H1 (cell line): ENCODE results near the gene ENDOV. TPM values are rescaled to one million over a fixed set of nuclear protein-coding genes. Genes with fewer than 3 reads are reported as not detected.
A peak's percentile ranks its signal among the peaks of the same experiment; 100 is the strongest.

Experiments
- CTCF ChIA-PET: fragments of 300-600 bp; sonication (Branson Sonifier 250); formaldehyde crosslinking; loops from one replicate; lab custom pipeline; 2021; ENCODE audit not compliant: partially characterized antibody; lab: Charles Lee
- POLR2A ChIA-PET: fragments of 300-600 bp; sonication (Branson Sonifier 250); formaldehyde crosslinking; loops from one replicate; lab custom pipeline; 2021; ENCODE audit warnings: inconsistent platforms; ENCODE audit not compliant: partially characterized antibody; lab: Charles Lee
- DNase-seq, 2 experiments: peaks; one replicate each; pipeline versions ENCODE4 v3.0.0 to v3.0.0-alpha.2; 2010 to 2022; ENCODE audit warnings: low spot score in 2 of 2, low read depth in 1 of 2, mixed read lengths in 1 of 2
- FAIRE-seq: peaks from 2 replicates; lab custom pipeline; 2011; peaks lifted over from hg19 to GRCh38; lab: Jason Lieb, UNC
- H2AFZ ChIP-seq: 2 replicates; pipeline ENCODE4 v1.8.1; 2012; ENCODE audit warnings: low read length, inconsistent platforms
- H2AK5ac ChIP-seq: 2 replicates; pipeline ENCODE4 v1.6.1; 2013; ENCODE audit warnings: low read depth, low read length
- H2BK120ac ChIP-seq: replicated peaks from 2 replicates; pipeline ENCODE3; 2013; ENCODE audit warnings: low read depth, low read length, inconsistent platforms
- H2BK12ac ChIP-seq: 2 replicates; pipeline ENCODE4 v1.6.1; 2013; ENCODE audit warnings: low read depth, low read length
- H2BK15ac ChIP-seq: 2 replicates; pipeline ENCODE4 v1.6.1; 2013; ENCODE audit warnings: low read length
- H2BK20ac ChIP-seq: 2 replicates; pipeline ENCODE4 v1.6.1; 2013; ENCODE audit warnings: low read length
- H2BK5ac ChIP-seq: 2 replicates; pipeline ENCODE4 v1.6.1; 2013; ENCODE audit warnings: low read depth, low read length
- H3K14ac ChIP-seq: 2 replicates; pipeline ENCODE4 v1.6.1; 2013; ENCODE audit warnings: inconsistent platforms; ENCODE audit not compliant: insufficient read length
- H3K18ac ChIP-seq: 2 replicates; pipeline ENCODE4 v1.6.1; 2013; ENCODE audit warnings: low read length; ENCODE audit errors: extremely low read depth
- H3K23ac ChIP-seq: 2 replicates; pipeline ENCODE4 v1.6.1; 2013; ENCODE audit warnings: inconsistent platforms; ENCODE audit not compliant: insufficient read length
- H3K23me2 ChIP-seq: 2 replicates; pipeline ENCODE4 v1.6.1; 2013; ENCODE audit warnings: low read depth, low read length
- H3K27ac ChIP-seq: 2 replicates; pipeline ENCODE4 v1.6.1; 2011; ENCODE audit warnings: low read depth, low read length, inconsistent platforms
- H3K27me3 ChIP-seq, 4 experiments: replicated peaks in 1 of 4; 1 replicate in 1 of 4; 2 replicates in 3 of 4; pipeline versions ENCODE4 v1.6.1 to v1.8.1; 2011 to 2013; ENCODE audit warnings: low read length in 3 of 4, mild to moderate bottlenecking in 3 of 4, inconsistent platforms in 2 of 4, mixed read lengths in 2 of 4, moderate library complexity in 1 of 4; ENCODE audit not compliant: control insufficient read depth in 3 of 4, insufficient read depth in 3 of 4; ENCODE audit errors: extremely low read depth in 1 of 4
- H3K36me3 ChIP-seq, 4 experiments: 2 replicates each; pipeline versions ENCODE4 v1.6.1 to v1.8.1; 2011 to 2013; ENCODE audit warnings: mild to moderate bottlenecking in 4 of 4, low read length in 3 of 4, moderate library complexity in 2 of 4, control low read depth in 1 of 4, inconsistent platforms in 1 of 4; ENCODE audit not compliant: insufficient read depth in 4 of 4, control insufficient read depth in 2 of 4
- H3K4ac ChIP-seq: replicated peaks from 2 replicates; pipeline ENCODE3; 2013; ENCODE audit warnings: low read length, low read depth, mixed read lengths, inconsistent platforms; ENCODE audit not compliant: insufficient read length
- H3K4me1 ChIP-seq, 4 experiments: replicated peaks in 1 of 4; 1 replicate in 1 of 4; 2 replicates in 3 of 4; pipeline versions ENCODE4 v1.6.1 to v1.8.1; 2011 to 2013; ENCODE audit warnings: low read length in 3 of 4, inconsistent platforms in 2 of 4, mixed read lengths in 1 of 4; ENCODE audit not compliant: insufficient read depth in 4 of 4, control insufficient read depth in 3 of 4
- H3K4me2 ChIP-seq, 2 experiments: 2 replicates each; pipeline versions ENCODE4 v1.6.1 to v1.8.1; 2011 to 2013; ENCODE audit warnings: low read depth in 2 of 2, low read length in 2 of 2, control low read depth in 1 of 2, inconsistent platforms in 1 of 2, mild to moderate bottlenecking in 1 of 2; ENCODE audit not compliant: insufficient read depth in 1 of 2
- H3K4me3 ChIP-seq, 4 experiments: fragments of 200-600, 300-600 bp in 1 of 4; sonication (generic), shearing (Covaris generic), sonication (Bioruptor Twin) in 1 of 4; 2 replicates each; pipeline versions ENCODE4 v1.5.1 to v1.8.1; 2011 to 2016; ENCODE audit warnings: low read length in 4 of 4, low read depth in 3 of 4, control low read depth in 2 of 4, inconsistent platforms in 2 of 4, mild to moderate bottlenecking in 2 of 4, mixed read lengths in 1 of 4, moderate library complexity in 1 of 4; ENCODE audit not compliant: insufficient read depth in 2 of 4; ENCODE audit errors: extremely low read depth in 1 of 4
- H3K56ac ChIP-seq: replicated peaks from 2 replicates; pipeline ENCODE3; 2013; ENCODE audit warnings: low read depth, mild to moderate bottlenecking, mixed read lengths, low read length, inconsistent platforms; ENCODE audit not compliant: insufficient read length
- H3K79me1 ChIP-seq: 2 replicates; pipeline ENCODE4 v1.6.1; 2013; ENCODE audit warnings: low read depth, low read length, control low read depth
- H3K79me2 ChIP-seq, 2 experiments: 2 replicates each; pipeline versions ENCODE4 v1.6.1 to v1.8.1; 2012 to 2013; ENCODE audit warnings: low read length in 2 of 2, mild to moderate bottlenecking in 2 of 2, inconsistent platforms in 1 of 2; ENCODE audit not compliant: insufficient read depth in 2 of 2, control insufficient read depth in 1 of 2
- H3K9ac ChIP-seq, 4 experiments: replicated peaks in 1 of 4; 1 replicate in 1 of 4; 2 replicates in 3 of 4; pipeline versions ENCODE4 v1.6.1 to v1.8.1; 2011 to 2013; ENCODE audit warnings: low read depth in 3 of 4, low read length in 3 of 4, control low read depth in 2 of 4, mild to moderate bottlenecking in 2 of 4, moderate library complexity in 2 of 4, inconsistent platforms in 1 of 4; ENCODE audit errors: extremely low read depth in 1 of 4
- H3K9me3 ChIP-seq, 2 experiments: 2 replicates each; pipeline versions ENCODE4 v1.6.1 to v1.8.1; 2012 to 2013; ENCODE audit warnings: mild to moderate bottlenecking in 2 of 2, moderate library complexity in 2 of 2, control low read depth in 1 of 2, inconsistent platforms in 1 of 2, low read depth in 1 of 2, low read length in 1 of 2, mixed read lengths in 1 of 2; ENCODE audit not compliant: insufficient read depth in 2 of 2
- H4K20me1 ChIP-seq, 2 experiments: replicated peaks in 1 of 2; 2 replicates each; pipeline versions ENCODE3 to v1.8.1; 2011 to 2013; ENCODE audit warnings: inconsistent platforms in 2 of 2, low read length in 2 of 2, mild to moderate bottlenecking in 1 of 2; ENCODE audit not compliant: insufficient read depth in 2 of 2, control insufficient read depth in 1 of 2
- H4K5ac ChIP-seq: 2 replicates; pipeline ENCODE4 v1.6.1; 2013; ENCODE audit warnings: low read length, low read depth, mixed read lengths, inconsistent platforms; ENCODE audit not compliant: insufficient read length
- H4K8ac ChIP-seq: 2 replicates; pipeline ENCODE4 v1.8.0; 2013; ENCODE audit warnings: mild to moderate bottlenecking, moderate library complexity, low read length, inconsistent platforms; ENCODE audit not compliant: insufficient read depth; ENCODE audit errors: extremely low read depth
- H4K91ac ChIP-seq: replicated peaks from 2 replicates; pipeline ENCODE3; 2013; ENCODE audit warnings: low read length, mixed read lengths, inconsistent platforms; ENCODE audit not compliant: insufficient read length
- ASH2L ChIP-seq: fragments of 200-600, 300-600 bp; sonication (generic); IDR thresholded peaks from one replicate; pipeline ENCODE4 v1.7.1; 2017; ENCODE audit warnings: low read length
- EZH2 ChIP-seq: fragments of 200-600 bp; sonication (generic); IDR thresholded peaks from 2 replicates; pipeline ENCODE4 v1.7.1; 2012; ENCODE audit warnings: low read depth, mild to moderate bottlenecking, moderate library complexity, low read length, inconsistent platforms; ENCODE audit not compliant: severe bottlenecking
- WGBS, 2 experiments: shearing (Covaris generic) in 1 of 2; methylation state at CpG; one replicate each; pipeline versions ENCODE4 v1.1.6 to v1.1.7; 2013 to 2015; ENCODE audit warnings: low lambda C conversion rate in 2 of 2, mixed read lengths in 2 of 2, inconsistent platforms in 1 of 2, low coverage in 1 of 2, missing lambda C conversion rate in 1 of 2; ENCODE audit not compliant: insufficient replicate concordance in 2 of 2, insufficient coverage in 1 of 2, insufficient read length in 1 of 2; ENCODE audit errors: extremely low coverage in 1 of 2, missing lambda C conversion rate in 1 of 2; 5-methylcytosine and 5-hydroxymethylcytosine counted together
- polyA plus RNA-seq, 7 experiments: library from polyadenylated mRNA; depleted of rRNA in 3 of 7; stranded (reverse) in 5 of 7; unstranded in 2 of 7; fragments of >200 nt in 5 of 7; fragments of 200-250 nt in 2 of 7; gene quantifications; 1 replicate in 5 of 7; 2 replicates in 1 of 7; 4 replicates in 1 of 7; pipeline versions ENCODE4 v1.2.1 to v1.2.3, GENCODE V29; 2011 to 2013; ENCODE audit warnings: missing spikeins in 2 of 7, mixed read lengths in 2 of 7
- total RNA-seq: library from RNA; stranded (reverse); fragmentation: NEBNext Ultra II Directional; extraction: Animal tissue kit (Norgen Biotek cat#: 25700); gene quantifications from 2 replicates; pipeline ENCODE4 v1.2.1, GENCODE V29; 2021

The ENDOV gene
- total and polyA plus RNA-seq, 2 of the 8 experiments (the other 6 are each of a cell fraction or from before 2014, with no cell fraction given) = 10.6 to 13.3 TPM

GRCh38 chr17:80455336-80455710 lies 40.4 kb downstream of the ENDOV start:
- H4K8ac ChIP-seq = no peak overlapping the region; the same call in 1 of the 2 replicates
- no peak overlapping the region for H2BK20ac ChIP-seq
- H3K79me1 ChIP-seq = no peaks in the 10 kb centered on the region
- peaks cover 0 to 13% (median 9%) of the 10 kb centered on the region in 4 experiments; a peak in 5 of 7 replicates for H3K27me3 ChIP-seq
- H2BK5ac ChIP-seq = no peak overlapping the region
- H3K4me2 ChIP-seq = peak overlapping the region; percentile 76 to 97
- no peak overlapping the region for H2BK120ac ChIP-seq
- FAIRE-seq (no peak), DNase-seq (no peak)
- peak overlapping the region; percentile 90; the same call in 1 of the 2 replicates for H3K18ac ChIP-seq
- ChIA-PET POLR2A (interaction anchor here (0.8 to 3.8 kb wide), 16 partner anchors 9 to 514 kb away, joined by 3 to 35 read pairs (median 6); partner anchors contain the start of genes ENDOV, NPTX1 and RPTOR), CTCF (interaction anchor here (0.8 to 2.3 kb wide), 7 partner anchors 20 to 198 kb away, joined by 3 to 6 read pairs (median 4); no protein-coding TSS in a partner anchor)
- H2BK12ac ChIP-seq = no peak overlapping the region
- H3K23ac ChIP-seq = no peak overlapping the region
- H3K14ac ChIP-seq = no peak overlapping the region
- 7% methylated on average over 20 of the region's 20 CpGs; no CpG with 5 or more reads in 1 of the 2 experiments for WGBS, 2 experiments
- H3K23me2 ChIP-seq = peaks cover 8% of the 10 kb centered on the region
- peak overlapping the region; percentile 87 for H4K5ac ChIP-seq
- H4K20me1 ChIP-seq = no peaks in the 10 kb centered on the region
- no peaks in the 10 kb centered on the region for H3K36me3 ChIP-seq
- no peak overlapping the region for H2AFZ ChIP-seq
- peak overlapping the region; percentile 63; the same call in 1 of the 2 replicates for H3K27ac ChIP-seq
- H3K4ac ChIP-seq = no peak overlapping the region
- no peak overlapping the region for H2AK5ac ChIP-seq
- H3K79me2 ChIP-seq = no peaks in the 10 kb centered on the region
- H3K56ac ChIP-seq = no peak overlapping the region
- TF ChIP-seq EZH2 (peak; percentile 11), ASH2L (no peak)
- no peak overlapping the region for H2BK15ac ChIP-seq
- no peaks in the 10 kb centered on the region for H3K9me3 ChIP-seq
- H3K4me3 ChIP-seq = peak overlapping the region; percentile 56 to 81 (median 78)
- H3K9ac ChIP-seq = peak overlapping the region in 3 of 4 experiments; percentile 65 to 93 (median 90); a peak in 5 of 7 replicates
- H4K91ac ChIP-seq = peak overlapping the region; percentile 73
- H3K4me1 ChIP-seq = peaks cover 0 to 7% (median 3%) of the 10 kb centered on the region in 4 experiments; a peak in 4 of 7 replicates
